HepG2 (cell line): Measurements from ENCODE around the gene MTX1. TPM values are rescaled to one million over a fixed set of nuclear protein-coding genes. Genes with fewer than 3 reads are reported as not detected.
A peak's percentile ranks its signal among the peaks of the same experiment; 100 is the strongest.

Experiments
- ATRX ChIP-seq: sonication (generic); formaldehyde crosslinking; IDR thresholded peaks from 2 replicates; pipeline ENCODE4 v1.4.0; 2020; ENCODE audit warnings: missing genetic modification reagents, borderline replicate concordance
- CC2D1A ChIP-seq: sonication (generic); formaldehyde crosslinking; IDR thresholded peaks from 2 replicates; pipeline ENCODE4 v1.8.1; 2023; ENCODE audit warnings: mild to moderate bottlenecking, missing genetic modification reagents
- HOXA7 ChIP-seq: sonication (generic); formaldehyde crosslinking; IDR thresholded peaks from 2 replicates; pipeline ENCODE4 v1.8.1; 2022; ENCODE audit warnings: mild to moderate bottlenecking, missing genetic modification reagents, moderate library complexity
- KLF15 ChIP-seq: sonication (generic); formaldehyde crosslinking; IDR thresholded peaks from 2 replicates; pipeline ENCODE4 v1.8.1; 2023; ENCODE audit warnings: borderline replicate concordance, mild to moderate bottlenecking, inconsistent platforms, missing genetic modification reagents, mixed read lengths
- MED8 ChIP-seq: sonication (generic); formaldehyde crosslinking; IDR thresholded peaks from 2 replicates; pipeline ENCODE4 v1.8.1; 2023; ENCODE audit warnings: mild to moderate bottlenecking, missing genetic modification reagents; ENCODE audit not compliant: insufficient replicate concordance
- SAP130 ChIP-seq: IDR thresholded peaks from 2 replicates; pipeline ENCODE4 v1.6.1; 2016; ENCODE audit warnings: low read depth
- XBP1 ChIP-seq: sonication (generic); formaldehyde crosslinking; IDR thresholded peaks from 2 replicates; pipeline ENCODE4 v1.5.0; 2020; ENCODE audit warnings: missing genetic modification reagents
- ZMYM2 ChIP-seq: sonication (generic); formaldehyde crosslinking; IDR thresholded peaks from 2 replicates; pipeline ENCODE4 v1.8.0; 2022; ENCODE audit warnings: mild to moderate bottlenecking, missing genetic modification reagents
- ZNF773 ChIP-seq: sonication (generic); formaldehyde crosslinking; IDR thresholded peaks from 2 replicates; pipeline ENCODE4 v1.4.0; 2020; ENCODE audit warnings: missing genetic modification reagents, borderline replicate concordance
- polyA plus RNA-seq, 8 experiments: library from polyadenylated mRNA; depleted of rRNA in 3 of 8; stranded (reverse) in 7 of 8; unstranded in 1 of 8; fragments of >200 nt; fragmentation: Illumina TruSeq in 4 of 8; extraction: Trizol in 4 of 8; gene quantifications; 2 replicates each; pipeline versions ENCODE4 v1.2.1 to v1.2.3, GENCODE V29; 2011 to 2016; ENCODE audit warnings: low read depth in 4 of 8, missing spikeins in 1 of 8, mixed read lengths in 1 of 8; ENCODE audit not compliant: insufficient read depth in 1 of 8
- total RNA-seq, 5 experiments: library from RNA; depleted of rRNA; stranded (reverse); fragments of >200 nt; fragmentation: Illumina TruSeq; extraction: Trizol; gene quantifications; 2 replicates each; pipeline ENCODE4 v1.2.3, GENCODE V29; 2016; ENCODE audit warnings: low read depth in 1 of 5
- TF ChIP-seq, protein P1 (sequence below): sonication (generic); formaldehyde crosslinking; IDR thresholded peaks from 2 replicates; pipeline ENCODE4 v1.5.0; 2020; ENCODE audit warnings: mild to moderate bottlenecking, missing genetic modification reagents, borderline replicate concordance
- TF ChIP-seq, protein P2 (sequence below): sonication (generic); formaldehyde crosslinking; IDR thresholded peaks from 2 replicates; pipeline ENCODE4 v1.5.0; 2020; ENCODE audit warnings: missing genetic modification reagents
- TF ChIP-seq, protein P3 (sequence below): sonication (generic); formaldehyde crosslinking; IDR thresholded peaks from 2 replicates; pipeline ENCODE4 v1.8.0; 2022; ENCODE audit warnings: low read depth, missing genetic modification reagents
- TF ChIP-seq, protein P4 (sequence below): sonication (generic); formaldehyde crosslinking; IDR thresholded peaks from 2 replicates; pipeline ENCODE4; 2020; ENCODE audit warnings: missing genetic modification reagents, mild to moderate bottlenecking, borderline replicate concordance
- TF ChIP-seq, protein P5 (sequence below): sonication (generic); formaldehyde crosslinking; IDR thresholded peaks from 2 replicates; pipeline ENCODE4 v1.5.0; 2020; ENCODE audit warnings: mild to moderate bottlenecking, missing genetic modification reagents

Gene MTX1
- total and polyA plus RNA-seq, 2 of the 13 experiments (the other 11 are each of a cell fraction or from before 2014, with no cell fraction given) = 64.5 to 72.6 TPM

DNA sequence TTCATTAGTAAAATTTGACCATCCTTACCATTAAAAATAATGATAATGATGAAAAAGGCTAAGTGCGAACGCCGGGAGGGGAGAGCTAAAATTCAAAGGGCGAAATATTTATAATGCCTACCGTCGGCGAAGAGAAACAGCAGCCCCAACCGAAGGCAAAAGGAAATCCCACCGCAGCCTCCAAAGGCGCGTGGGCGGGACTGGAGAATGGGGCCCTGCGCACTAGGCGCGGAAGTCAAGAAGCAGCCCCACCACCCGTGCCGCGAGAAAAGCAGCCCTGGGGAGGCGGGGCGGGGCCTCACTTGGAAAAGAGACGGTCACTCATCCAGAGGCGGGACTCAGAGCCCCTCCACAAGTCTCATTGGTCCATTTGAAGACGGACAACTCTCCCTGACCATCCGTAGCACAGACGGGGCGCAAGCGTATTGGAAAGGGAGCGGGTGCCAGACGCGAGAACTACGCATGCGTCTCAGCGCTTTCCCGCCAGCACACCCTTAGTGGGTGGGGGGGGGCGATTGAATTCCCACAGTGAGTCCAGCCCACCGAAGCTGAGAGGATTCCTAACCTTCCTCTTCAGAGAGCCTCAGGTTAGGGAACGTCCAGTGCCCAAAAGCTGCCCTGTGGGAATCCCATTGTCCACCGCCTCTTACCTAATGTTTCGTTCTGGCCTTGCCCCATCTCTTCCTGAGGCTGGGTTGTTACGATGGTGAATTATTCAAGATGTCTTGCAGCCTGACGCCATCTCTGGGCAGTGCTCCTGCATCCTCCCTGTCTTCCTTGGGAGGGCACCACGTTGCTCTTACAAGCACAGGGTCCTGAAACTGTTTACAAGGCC lies 19.0 kb downstream of the MTX1 start (continued):
- TF ChIP-seq, protein P1, sequence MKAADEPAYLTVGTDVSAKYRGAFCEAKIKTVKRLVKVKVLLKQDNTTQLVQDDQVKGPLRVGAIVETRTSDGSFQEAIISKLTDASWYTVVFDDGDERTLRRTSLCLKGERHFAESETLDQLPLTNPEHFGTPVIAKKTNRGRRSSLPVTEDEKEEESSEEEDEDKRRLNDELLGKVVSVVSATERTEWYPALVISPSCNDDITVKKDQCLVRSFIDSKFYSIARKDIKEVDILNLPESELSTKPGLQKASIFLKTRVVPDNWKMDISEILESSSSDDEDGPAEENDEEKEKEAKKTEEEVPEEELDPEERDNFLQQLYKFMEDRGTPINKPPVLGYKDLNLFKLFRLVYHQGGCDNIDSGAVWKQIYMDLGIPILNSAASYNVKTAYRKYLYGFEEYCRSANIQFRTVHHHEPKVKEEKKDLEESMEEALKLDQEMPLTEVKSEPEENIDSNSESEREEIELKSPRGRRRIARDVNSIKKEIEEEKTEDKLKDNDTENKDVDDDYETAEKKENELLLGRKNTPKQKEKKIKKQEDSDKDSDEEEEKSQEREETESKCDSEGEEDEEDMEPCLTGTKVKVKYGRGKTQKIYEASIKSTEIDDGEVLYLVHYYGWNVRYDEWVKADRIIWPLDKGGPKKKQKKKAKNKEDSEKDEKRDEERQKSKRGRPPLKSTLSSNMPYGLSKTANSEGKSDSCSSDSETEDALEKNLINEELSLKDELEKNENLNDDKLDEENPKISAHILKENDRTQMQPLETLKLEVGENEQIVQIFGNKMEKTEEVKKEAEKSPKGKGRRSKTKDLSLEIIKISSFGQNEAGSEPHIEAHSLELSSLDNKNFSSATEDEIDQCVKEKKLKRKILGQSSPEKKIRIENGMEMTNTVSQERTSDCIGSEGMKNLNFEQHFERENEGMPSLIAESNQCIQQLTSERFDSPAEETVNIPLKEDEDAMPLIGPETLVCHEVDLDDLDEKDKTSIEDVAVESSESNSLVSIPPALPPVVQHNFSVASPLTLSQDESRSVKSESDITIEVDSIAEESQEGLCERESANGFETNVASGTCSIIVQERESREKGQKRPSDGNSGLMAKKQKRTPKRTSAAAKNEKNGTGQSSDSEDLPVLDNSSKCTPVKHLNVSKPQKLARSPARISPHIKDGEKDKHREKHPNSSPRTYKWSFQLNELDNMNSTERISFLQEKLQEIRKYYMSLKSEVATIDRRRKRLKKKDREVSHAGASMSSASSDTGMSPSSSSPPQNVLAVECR (CRISPR knock-in tag) = peak; percentile 77
- TF ChIP-seq, protein P2, sequence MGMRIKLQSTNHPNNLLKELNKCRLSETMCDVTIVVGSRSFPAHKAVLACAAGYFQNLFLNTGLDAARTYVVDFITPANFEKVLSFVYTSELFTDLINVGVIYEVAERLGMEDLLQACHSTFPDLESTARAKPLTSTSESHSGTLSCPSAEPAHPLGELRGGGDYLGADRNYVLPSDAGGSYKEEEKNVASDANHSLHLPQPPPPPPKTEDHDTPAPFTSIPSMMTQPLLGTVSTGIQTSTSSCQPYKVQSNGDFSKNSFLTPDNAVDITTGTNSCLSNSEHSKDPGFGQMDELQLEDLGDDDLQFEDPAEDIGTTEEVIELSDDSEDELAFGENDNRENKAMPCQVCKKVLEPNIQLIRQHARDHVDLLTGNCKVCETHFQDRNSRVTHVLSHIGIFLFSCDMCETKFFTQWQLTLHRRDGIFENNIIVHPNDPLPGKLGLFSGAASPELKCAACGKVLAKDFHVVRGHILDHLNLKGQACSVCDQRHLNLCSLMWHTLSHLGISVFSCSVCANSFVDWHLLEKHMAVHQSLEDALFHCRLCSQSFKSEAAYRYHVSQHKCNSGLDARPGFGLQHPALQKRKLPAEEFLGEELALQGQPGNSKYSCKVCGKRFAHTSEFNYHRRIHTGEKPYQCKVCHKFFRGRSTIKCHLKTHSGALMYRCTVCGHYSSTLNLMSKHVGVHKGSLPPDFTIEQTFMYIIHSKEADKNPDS (CRISPR knock-in tag) = no peak
- TF ChIP-seq HOXA7 (CRISPR knock-in tag) (no peak), ZMYM2 (CRISPR knock-in tag) (no peak), CC2D1A (CRISPR knock-in tag) (no peak), MED8 (no peak), ZNF773 (CRISPR knock-in tag) (no peak), KLF15 (CRISPR knock-in tag) (no peak), ATRX (CRISPR knock-in tag) (no peak), SAP130 (CRISPR knock-in tag) (peak; percentile 82), XBP1 (0 out of 2 replicates have a peak, but pooled peaks have one; percentile 65)
- TF ChIP-seq, protein P3, sequence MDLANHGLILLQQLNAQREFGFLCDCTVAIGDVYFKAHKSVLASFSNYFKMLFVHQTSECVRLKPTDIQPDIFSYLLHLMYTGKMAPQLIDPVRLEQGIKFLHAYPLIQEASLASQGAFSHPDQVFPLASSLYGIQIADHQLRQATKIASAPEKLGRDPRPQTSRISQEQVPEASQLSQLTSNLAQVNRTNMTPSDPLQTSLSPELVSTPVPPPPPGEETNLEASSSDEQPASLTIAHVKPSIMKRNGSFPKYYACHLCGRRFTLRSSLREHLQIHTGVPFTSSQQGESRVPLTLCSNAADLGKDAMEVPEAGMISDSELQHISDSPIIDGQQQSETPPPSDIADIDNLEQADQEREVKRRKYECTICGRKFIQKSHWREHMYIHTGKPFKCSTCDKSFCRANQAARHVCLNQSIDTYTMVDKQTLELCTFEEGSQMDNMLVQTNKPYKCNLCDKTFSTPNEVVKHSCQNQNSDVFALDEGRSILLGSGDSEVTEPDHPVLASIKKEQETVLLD (CRISPR knock-in tag) = no peak
- TF ChIP-seq, protein P4, sequence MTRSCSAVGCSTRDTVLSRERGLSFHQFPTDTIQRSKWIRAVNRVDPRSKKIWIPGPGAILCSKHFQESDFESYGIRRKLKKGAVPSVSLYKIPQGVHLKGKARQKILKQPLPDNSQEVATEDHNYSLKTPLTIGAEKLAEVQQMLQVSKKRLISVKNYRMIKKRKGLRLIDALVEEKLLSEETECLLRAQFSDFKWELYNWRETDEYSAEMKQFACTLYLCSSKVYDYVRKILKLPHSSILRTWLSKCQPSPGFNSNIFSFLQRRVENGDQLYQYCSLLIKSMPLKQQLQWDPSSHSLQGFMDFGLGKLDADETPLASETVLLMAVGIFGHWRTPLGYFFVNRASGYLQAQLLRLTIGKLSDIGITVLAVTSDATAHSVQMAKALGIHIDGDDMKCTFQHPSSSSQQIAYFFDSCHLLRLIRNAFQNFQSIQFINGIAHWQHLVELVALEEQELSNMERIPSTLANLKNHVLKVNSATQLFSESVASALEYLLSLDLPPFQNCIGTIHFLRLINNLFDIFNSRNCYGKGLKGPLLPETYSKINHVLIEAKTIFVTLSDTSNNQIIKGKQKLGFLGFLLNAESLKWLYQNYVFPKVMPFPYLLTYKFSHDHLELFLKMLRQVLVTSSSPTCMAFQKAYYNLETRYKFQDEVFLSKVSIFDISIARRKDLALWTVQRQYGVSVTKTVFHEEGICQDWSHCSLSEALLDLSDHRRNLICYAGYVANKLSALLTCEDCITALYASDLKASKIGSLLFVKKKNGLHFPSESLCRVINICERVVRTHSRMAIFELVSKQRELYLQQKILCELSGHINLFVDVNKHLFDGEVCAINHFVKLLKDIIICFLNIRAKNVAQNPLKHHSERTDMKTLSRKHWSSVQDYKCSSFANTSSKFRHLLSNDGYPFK (CRISPR knock-in tag) = peak; percentile 31; the same call in 1 of the 2 replicates
- TF ChIP-seq, protein P5, sequence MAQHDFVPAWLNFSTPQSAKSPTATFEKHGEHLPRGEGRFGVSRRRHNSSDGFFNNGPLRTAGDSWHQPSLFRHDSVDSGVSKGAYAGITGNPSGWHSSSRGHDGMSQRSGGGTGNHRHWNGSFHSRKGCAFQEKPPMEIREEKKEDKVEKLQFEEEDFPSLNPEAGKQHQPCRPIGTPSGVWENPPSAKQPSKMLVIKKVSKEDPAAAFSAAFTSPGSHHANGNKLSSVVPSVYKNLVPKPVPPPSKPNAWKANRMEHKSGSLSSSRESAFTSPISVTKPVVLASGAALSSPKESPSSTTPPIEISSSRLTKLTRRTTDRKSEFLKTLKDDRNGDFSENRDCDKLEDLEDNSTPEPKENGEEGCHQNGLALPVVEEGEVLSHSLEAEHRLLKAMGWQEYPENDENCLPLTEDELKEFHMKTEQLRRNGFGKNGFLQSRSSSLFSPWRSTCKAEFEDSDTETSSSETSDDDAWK (CRISPR knock-in tag) = no peak
